NCI-H774 (cell line): ENCODE measurements around the gene LPA.

Source experiments
- DNase-seq: peaks from one replicate; lab custom pipeline; 2025; lab: John Stamatoyannopoulos, UW

LPA gene

DNA sequence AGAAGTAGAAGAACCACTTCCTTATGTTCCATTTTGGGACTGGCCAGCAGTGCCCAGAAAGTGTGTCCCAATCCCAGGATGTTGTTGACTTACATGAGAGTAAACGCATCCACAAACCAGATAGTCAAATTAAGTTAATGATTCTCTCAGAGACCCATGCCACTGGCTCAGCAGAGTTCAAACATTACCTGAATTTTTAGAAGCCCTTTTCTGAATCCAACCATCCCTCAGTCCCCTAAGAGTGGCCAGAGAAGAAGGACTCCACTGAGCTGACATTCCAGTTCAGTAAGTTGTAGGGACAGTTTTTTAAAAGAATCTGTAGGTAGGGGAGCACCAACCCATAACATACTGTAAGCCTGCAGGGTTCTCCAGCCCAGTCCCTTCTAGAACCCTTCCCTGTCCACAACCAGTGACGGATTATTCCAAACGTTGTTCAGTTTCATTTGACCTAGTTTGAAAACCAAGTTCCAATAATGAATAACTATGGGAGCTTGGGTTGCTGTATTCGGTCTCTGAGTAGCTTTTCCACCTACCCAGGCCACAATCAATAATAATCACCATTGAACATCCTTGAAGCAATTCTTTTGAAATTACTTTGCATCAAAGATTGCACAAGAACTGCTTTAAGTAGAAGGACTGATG lies 153.0 kb downstream of the LPA start:
- no peak for DNase-seq

DNA sequence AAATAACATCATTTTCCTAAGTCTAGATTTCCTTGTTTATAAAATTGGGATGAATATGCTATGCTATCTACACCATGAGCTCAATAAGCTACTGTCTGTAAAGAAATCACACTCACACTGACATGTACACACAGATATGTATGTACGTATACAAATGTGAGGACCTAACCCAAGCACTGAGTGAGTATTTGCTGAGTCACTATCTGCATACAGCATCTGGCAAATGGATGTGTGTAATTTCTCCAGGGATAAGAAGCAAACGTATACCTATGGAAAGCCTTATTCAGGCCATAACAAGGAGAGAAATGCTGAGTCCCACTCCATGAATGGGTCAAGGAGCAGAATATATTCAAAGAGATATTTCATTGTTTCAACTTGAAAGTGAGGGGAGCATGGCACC lies 153.9 kb downstream of the LPA start:
- DNase-seq = no peak

DNA sequence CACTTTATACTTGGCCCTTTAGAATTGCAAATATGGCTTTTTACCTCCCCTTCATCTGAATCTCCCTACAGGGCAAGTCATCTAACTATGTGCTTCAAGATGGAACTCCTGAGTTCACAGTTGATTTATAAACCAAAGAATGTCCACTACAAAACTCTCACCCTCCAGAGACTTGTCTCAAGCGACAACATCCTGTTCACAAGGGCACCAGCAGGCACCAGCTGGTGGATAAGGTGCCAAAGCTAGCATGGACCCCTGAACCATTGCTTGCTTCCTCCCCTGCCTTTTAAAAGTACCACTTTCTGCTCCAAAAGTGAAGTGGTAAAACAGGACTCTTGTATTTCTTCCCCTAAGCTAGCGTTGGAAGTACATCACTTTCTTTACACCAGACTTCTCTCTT lies 154.5 kb downstream of the LPA start:
- DNase-seq = no peak

DNA sequence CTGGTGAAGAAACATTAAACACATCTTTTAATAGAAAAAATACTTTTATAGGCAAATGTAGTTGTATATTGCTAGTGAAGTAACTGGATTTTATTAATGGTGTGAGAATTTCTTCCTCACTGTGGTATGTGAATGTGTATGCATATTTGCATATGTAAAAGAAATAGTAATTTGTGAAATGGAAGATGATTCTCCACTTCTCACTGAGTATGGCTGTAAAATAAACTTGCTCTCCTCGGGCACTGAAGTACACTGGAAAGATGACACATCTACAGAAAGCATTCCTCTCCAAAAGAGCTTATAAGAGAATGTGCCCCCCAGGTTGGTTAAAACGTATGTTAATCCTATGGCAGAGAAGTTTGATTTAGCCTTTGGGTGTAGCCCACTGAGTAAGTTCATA lies 155.5 kb downstream of the LPA start:
- no peak for DNase-seq

DNA sequence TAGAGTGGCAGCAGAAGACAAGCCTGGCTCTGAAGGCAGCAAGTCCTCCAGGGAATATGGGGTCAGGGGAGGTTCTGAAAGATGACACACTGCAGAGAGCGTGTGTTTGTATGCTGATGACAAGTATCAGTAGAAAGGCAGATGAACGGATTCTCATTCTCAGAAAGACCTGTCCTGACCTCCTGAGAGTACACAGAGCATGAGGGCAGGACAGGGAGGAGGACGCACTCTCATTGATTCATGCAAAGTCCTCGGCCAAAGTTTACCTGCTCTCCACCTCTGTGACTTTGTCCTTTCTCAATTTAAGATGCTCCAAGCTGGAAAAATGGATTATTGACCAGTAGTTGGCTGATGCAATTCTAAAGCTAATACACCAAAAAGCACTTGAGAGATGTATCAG lies 156.7 kb downstream of the LPA start:
- no peak for DNase-seq

DNA sequence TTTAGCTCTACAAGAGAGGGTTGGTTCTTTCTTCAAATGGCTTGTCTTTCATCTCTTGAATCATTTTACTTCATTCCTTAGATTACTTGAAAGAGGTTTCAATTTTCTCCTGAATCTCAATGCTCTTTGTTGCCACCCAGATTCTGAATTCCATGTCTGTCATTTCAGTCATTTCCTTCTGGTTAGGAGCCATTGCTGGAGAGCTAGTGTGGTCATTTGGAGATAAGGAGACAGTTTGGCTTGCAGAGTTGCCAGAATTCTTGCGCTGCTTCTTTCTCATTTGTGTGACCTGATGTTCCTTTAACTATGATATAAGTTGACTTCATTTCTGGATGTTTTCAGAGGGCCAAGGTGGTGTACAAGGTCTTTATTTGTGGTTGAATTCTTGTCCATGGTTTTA lies 158.1 kb downstream of the LPA start:
- no peak for DNase-seq

DNA sequence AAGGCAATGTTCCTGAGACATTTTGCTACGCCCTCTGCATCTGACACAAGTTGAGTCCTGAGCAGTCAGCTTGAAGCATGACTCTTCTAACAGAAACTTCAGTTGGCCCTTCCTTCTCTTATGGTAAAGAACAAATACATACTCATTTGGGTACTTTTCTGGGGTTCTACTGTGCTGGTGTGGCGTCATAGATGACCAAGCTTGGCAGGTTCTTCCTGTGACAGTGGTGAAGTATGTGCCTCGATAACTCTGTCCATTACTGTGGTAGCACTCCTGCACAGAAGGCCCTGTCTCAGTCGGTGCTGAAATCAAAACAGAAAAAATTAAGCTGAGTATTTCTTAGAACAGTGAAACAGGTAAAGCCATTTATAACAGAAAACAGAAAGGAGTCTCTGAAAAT lies 163.4 kb downstream of the LPA start:
- no peak for DNase-seq

DNA sequence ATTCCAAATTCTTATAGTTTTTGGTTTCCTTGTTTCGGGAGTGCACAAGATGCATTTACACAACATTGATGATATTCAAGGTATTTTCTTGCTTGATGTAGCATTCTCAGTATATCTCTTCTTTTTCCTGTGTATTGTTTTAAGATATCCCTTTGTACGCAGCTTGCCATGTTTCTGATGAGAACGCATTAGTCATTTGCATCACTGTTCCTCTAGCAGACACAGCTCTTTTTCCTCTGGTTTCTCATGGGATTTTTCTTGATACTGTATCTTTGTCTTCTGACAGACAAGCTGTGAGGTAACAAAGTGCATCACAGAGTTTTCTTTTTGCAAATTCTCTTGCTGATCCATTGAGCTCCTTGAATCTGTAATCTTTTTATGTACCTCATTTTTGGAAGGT lies 169.5 kb downstream of the LPA start:
- DNase-seq = no peak

DNA sequence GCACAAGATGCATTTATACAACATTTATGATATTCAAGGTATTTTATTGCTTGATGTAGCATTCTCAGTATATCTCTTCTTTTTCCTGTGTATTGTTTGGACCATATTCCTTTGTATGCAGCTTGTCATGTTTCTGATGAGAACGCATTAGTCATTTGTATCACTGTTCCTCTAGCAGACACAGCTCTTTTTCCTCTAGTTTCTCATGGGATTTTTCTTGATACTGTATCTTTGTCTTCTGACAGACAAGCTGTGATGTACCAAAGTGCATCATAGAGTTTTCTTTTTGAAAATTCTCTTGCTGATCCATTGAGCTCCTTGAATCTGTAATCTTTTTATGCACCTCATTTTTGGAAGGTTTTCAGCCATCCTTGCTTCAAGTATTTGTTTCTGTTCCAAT lies 175.0 kb downstream of the LPA start:
- no peak for DNase-seq

DNA sequence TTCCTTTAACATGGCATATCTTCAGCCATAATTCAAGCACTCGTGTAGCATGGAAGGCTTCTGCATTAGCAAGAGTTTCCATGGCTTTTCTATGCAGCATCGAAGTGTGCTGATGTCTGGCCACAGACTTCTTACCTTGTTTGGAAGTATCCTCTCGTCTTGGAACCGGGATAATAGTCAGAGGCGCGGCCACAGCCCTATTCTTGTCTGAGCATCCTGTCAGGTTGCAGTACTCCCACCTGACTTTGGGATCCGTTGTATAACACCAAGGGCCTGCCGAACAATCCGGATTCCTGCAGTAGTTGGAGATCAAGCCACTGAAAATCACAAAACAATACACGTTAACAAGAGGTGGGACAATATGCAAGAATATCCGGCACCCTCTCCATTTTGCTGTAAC lies 177.0 kb downstream of the LPA start:
- no peak for DNase-seq
